ENCODE measurements around the gene ATP2B3.

The ATP2B3 gene

GRCh38 chrX:153609917-153610835, 92.7 kb downstream of the ATP2B3 start:
- peak; percentile 47 to 49 for DNase-seq (ENCODE audit: low read depth in 2 of 2, low spot score in 1 of 2)

- no peak for DNase-seq (ENCODE audit: low read depth in 2 of 2, low spot score in 1 of 2)
These were observed 93.4 kb downstream of the ATP2B3 start for GRCh38 chrX:153610836-153611213.

- no peak for DNase-seq (ENCODE audit: low read depth in 2 of 2, low spot score in 1 of 2)
These were observed 94.1 kb downstream of the ATP2B3 start for GRCh38 chrX:153611298-153612095.

- no peak for DNase-seq (ENCODE audit: low read depth in 2 of 2, low spot score in 1 of 2)
These were observed 95.0 kb downstream of the ATP2B3 start for GRCh38 chrX:153612413-153612812.

- no peak for DNase-seq (ENCODE audit: low read depth in 2 of 2, low spot score in 1 of 2)
These were observed 97.4 kb downstream of the ATP2B3 start for GRCh38 chrX:153614818-153615217.

- DNase-seq (ENCODE audit: low read depth in 2 of 2, low spot score in 1 of 2) = no peak
These were observed 103.1 kb downstream of the ATP2B3 start for GRCh38 chrX:153620576-153620975.

GRCh38 chrX:153621949-153622598, 104.6 kb downstream of the ATP2B3 start:
- no peak for DNase-seq (ENCODE audit: low read depth in 2 of 2, low spot score in 1 of 2)

- no peak for DNase-seq (ENCODE audit: low read depth in 2 of 2, low spot score in 1 of 2)
These were observed 105.3 kb downstream of the ATP2B3 start for GRCh38 chrX:153622661-153623309.

GRCh38 chrX:153623310-153624029, 106.0 kb downstream of the ATP2B3 start:
- DNase-seq (ENCODE audit: low read depth in 2 of 2, low spot score in 1 of 2) = no peak

- no peak for DNase-seq (ENCODE audit: low read depth in 2 of 2, low spot score in 1 of 2)
These were observed 107.0 kb downstream of the ATP2B3 start for GRCh38 chrX:153624196-153625091.

- DNase-seq (ENCODE audit: low read depth in 2 of 2, low spot score in 1 of 2) = no peak
These were observed 108.0 kb downstream of the ATP2B3 start for GRCh38 chrX:153625271-153626024.

GRCh38 chrX:153626025-153626633, 108.7 kb downstream of the ATP2B3 start:
- no peak for DNase-seq (ENCODE audit: low read depth in 2 of 2, low spot score in 1 of 2)

- DNase-seq (ENCODE audit: low read depth in 2 of 2, low spot score in 1 of 2) = no peak
These were observed 109.6 kb downstream of the ATP2B3 start for GRCh38 chrX:153626863-153627674.

GRCh38 chrX:153627675-153628111, 110.3 kb downstream of the ATP2B3 start:
- no peak for DNase-seq (ENCODE audit: low read depth in 2 of 2, low spot score in 1 of 2)

GRCh38 chrX:153628129-153628528, 110.7 kb downstream of the ATP2B3 start:
- no peak for DNase-seq (ENCODE audit: low read depth in 2 of 2, low spot score in 1 of 2)

GRCh38 chrX:153628665-153629064, 111.2 kb downstream of the ATP2B3 start:
- no peak for DNase-seq (ENCODE audit: low read depth in 2 of 2, low spot score in 1 of 2)

- DNase-seq (ENCODE audit: low read depth in 2 of 2, low spot score in 1 of 2) = no peak
These were observed 113.9 kb downstream of the ATP2B3 start for GRCh38 chrX:153631346-153631745.
